Astrocyte (in vitro differentiated cells and primary cell): Measurements from ENCODE around the gene DCDC1. TPM values are rescaled to one million over a fixed set of nuclear protein-coding genes. Genes with fewer than 3 reads are reported as not detected.

ENCODE experiments used
- DNase-seq: peaks from one replicate; pipeline ENCODE4 v3.0.0-alpha.2; 2010; ENCODE audit warnings: low read depth
- FAIRE-seq: peaks from 2 replicates; lab custom pipeline; 2011; peaks lifted over from hg19 to GRCh38; lab: Jason Lieb, UNC
- H2AFZ ChIP-seq: 2 replicates; pipeline ENCODE4 v1.6.0; 2012; ENCODE audit warnings: low read depth, low read length, inconsistent platforms
- H3K27ac ChIP-seq: 2 replicates; pipeline ENCODE4 v1.5.1; 2011; ENCODE audit warnings: low read depth, low read length, inconsistent platforms
- H3K27me3 ChIP-seq: 2 replicates; pipeline ENCODE4 v1.6.0; 2011; ENCODE audit warnings: low read length, inconsistent platforms; ENCODE audit not compliant: insufficient read depth
- H3K36me3 ChIP-seq: 2 replicates; pipeline ENCODE4 v1.5.1; 2011; ENCODE audit warnings: low read length, inconsistent platforms; ENCODE audit not compliant: insufficient read depth
- H3K4me1 ChIP-seq: 2 replicates; pipeline ENCODE4 v1.5.1; 2011; ENCODE audit warnings: low read length, inconsistent platforms; ENCODE audit not compliant: insufficient read depth
- H3K4me2 ChIP-seq: 2 replicates; pipeline ENCODE4 v1.6.0; 2012; ENCODE audit warnings: low read length, inconsistent platforms
- H3K4me3 ChIP-seq: 2 replicates; pipeline ENCODE4 v1.5.1; 2011; ENCODE audit warnings: low read depth, mild to moderate bottlenecking, low read length, inconsistent platforms; ENCODE audit not compliant: insufficient read depth
- H3K79me2 ChIP-seq: 2 replicates; pipeline ENCODE4 v1.6.0; 2012; ENCODE audit warnings: mild to moderate bottlenecking, low read length, inconsistent platforms; ENCODE audit not compliant: insufficient read depth
- H3K9ac ChIP-seq: 2 replicates; pipeline ENCODE4 v1.6.0; 2012; ENCODE audit warnings: mild to moderate bottlenecking, low read length, inconsistent platforms
- H3K9me3 ChIP-seq: 2 replicates; pipeline ENCODE4 v1.5.1; 2012; ENCODE audit warnings: low read depth, mild to moderate bottlenecking, low read length, inconsistent platforms; ENCODE audit not compliant: insufficient read depth
- H4K20me1 ChIP-seq: 2 replicates; pipeline ENCODE4 v1.6.0; 2012; ENCODE audit warnings: low read length, inconsistent platforms; ENCODE audit not compliant: insufficient read depth
- H3K27ac Mint-ChIP-seq: one replicate; pipeline ENCODE4 v1.8.0; 2021; ENCODE audit warnings: mild to moderate bottlenecking, mixed read lengths; ENCODE audit not compliant: unreplicated experiment
- H3K27me3 Mint-ChIP-seq: one replicate; pipeline ENCODE4 v1.8.0; 2021; ENCODE audit warnings: low read depth, mixed read lengths; ENCODE audit not compliant: unreplicated experiment
- H3K36me3 Mint-ChIP-seq: one replicate; pipeline ENCODE4 v1.8.0; 2021; ENCODE audit warnings: low read depth, mixed read lengths; ENCODE audit not compliant: unreplicated experiment
- H3K4me1 Mint-ChIP-seq: one replicate; pipeline ENCODE4 v1.8.0; 2021; ENCODE audit warnings: low read depth, mixed read lengths; ENCODE audit not compliant: unreplicated experiment
- H3K4me3 Mint-ChIP-seq: one replicate; pipeline ENCODE4 v1.8.0; 2021; ENCODE audit warnings: mild to moderate bottlenecking, moderate library complexity, mixed read lengths; ENCODE audit not compliant: unreplicated experiment
- H3K9me3 Mint-ChIP-seq: one replicate; pipeline ENCODE4 v1.8.0; 2021; ENCODE audit warnings: mild to moderate bottlenecking, mixed read lengths; ENCODE audit not compliant: unreplicated experiment
- CTCF ChIP-seq: IDR thresholded peaks from 2 replicates; pipeline ENCODE4 v1.5.1; 2011; ENCODE audit warnings: low read depth, mild to moderate bottlenecking, inconsistent platforms, low read length, moderate library complexity; ENCODE audit not compliant: insufficient read depth
- EZH2 ChIP-seq: IDR thresholded peaks from 2 replicates; pipeline ENCODE4 v1.6.1; 2012; ENCODE audit warnings: mild to moderate bottlenecking, low read length, inconsistent platforms; ENCODE audit not compliant: insufficient read depth
- total RNA-seq: library from RNA; stranded (reverse); gene quantifications from 2 replicates; pipeline ENCODE4 v1.2.1, GENCODE V29; 2021

DCDC1 gene
- total RNA-seq, 1 donor from 2014 or later, result 1.4 TPM

GRCh38 chr11:30967579-30967978, 402.0 kb downstream of the DCDC1 start:
- no peaks in the 10 kb centered on the region for H3K36me3 Mint-ChIP-seq
- H3K4me3 Mint-ChIP-seq, result no peak overlapping the region
- no peaks in the 10 kb centered on the region for H3K27me3 Mint-ChIP-seq
- no peaks in the 10 kb centered on the region for H3K27me3 ChIP-seq
- H3K9me3 Mint-ChIP-seq, result peaks cover 6% of the 10 kb centered on the region
- DNase-seq, result no peak
- no peak for TF ChIP-seq EZH2
- H3K36me3 ChIP-seq, result no peaks in the 10 kb centered on the region
- H4K20me1 ChIP-seq, result no peaks in the 10 kb centered on the region
- H3K27ac ChIP-seq, result no peak overlapping the region
- no peak overlapping the region for H3K9ac ChIP-seq
- no peaks in the 10 kb centered on the region for H3K4me1 ChIP-seq
- no peaks in the 10 kb centered on the region for H3K79me2 ChIP-seq
- no peaks in the 10 kb centered on the region for H3K9me3 ChIP-seq
- no peak overlapping the region for H2AFZ ChIP-seq
- H3K4me2 ChIP-seq, result no peak overlapping the region
- H3K4me3 ChIP-seq, result no peak overlapping the region
- FAIRE-seq, result no peak
- peaks cover 2% of the 10 kb centered on the region for H3K4me1 Mint-ChIP-seq
- H3K27ac Mint-ChIP-seq, result no peak overlapping the region

GRCh38 chr11:30960387-30960992, 409.0 kb downstream of the DCDC1 start:
- no peak overlapping the region for H3K27ac ChIP-seq
- no peak overlapping the region for H2AFZ ChIP-seq
- no peak for TF ChIP-seq EZH2
- TF ChIP-seq CTCF, result peak; percentile 67
- DNase-seq, result peak; percentile 24
- H3K4me3 ChIP-seq, result no peak overlapping the region
- H3K4me2 ChIP-seq, result no peak overlapping the region
- Mint-ChIP-seq H3K9me3 (no peaks in the 10 kb centered on the region), H3K4me1 (peaks cover 2% of the 10 kb centered on the region), H3K4me3 (no peak overlapping the region), H3K27ac (no peak overlapping the region), H3K27me3 (no peaks in the 10 kb centered on the region), H3K36me3 (no peaks in the 10 kb centered on the region)
- H3K27me3 ChIP-seq, result no peaks in the 10 kb centered on the region
- H3K9me3 ChIP-seq, result no peaks in the 10 kb centered on the region
- no peaks in the 10 kb centered on the region for H3K36me3 ChIP-seq
- H3K4me1 ChIP-seq, result no peaks in the 10 kb centered on the region
- no peaks in the 10 kb centered on the region for H4K20me1 ChIP-seq
- H3K79me2 ChIP-seq, result no peaks in the 10 kb centered on the region
- peak; percentile 9 for FAIRE-seq
- no peak overlapping the region for H3K9ac ChIP-seq

- no peak overlapping the region for H3K4me3 Mint-ChIP-seq
- H3K4me1 ChIP-seq, result no peaks in the 10 kb centered on the region
Measured at GRCh38 chr11:30956751-30957150, 412.8 kb downstream of the DCDC1 start.

More at GRCh38 chr11:30956751-30957150, 412.8 kb downstream of the DCDC1 start:
- no peak overlapping the region for H3K4me2 ChIP-seq
- H4K20me1 ChIP-seq, result no peaks in the 10 kb centered on the region
- FAIRE-seq (no peak), DNase-seq (no peak)
- no peaks in the 10 kb centered on the region for H3K36me3 ChIP-seq
- H3K27ac ChIP-seq, result no peak overlapping the region
- H2AFZ ChIP-seq, result no peak overlapping the region
- Mint-ChIP-seq H3K27me3 (no peaks in the 10 kb centered on the region), H3K27ac (no peak overlapping the region), H3K4me1 (peaks cover 2% of the 10 kb centered on the region), H3K9me3 (no peaks in the 10 kb centered on the region), H3K36me3 (no peaks in the 10 kb centered on the region)
- no peaks in the 10 kb centered on the region for H3K9me3 ChIP-seq
- no peak overlapping the region for H3K9ac ChIP-seq
- no peaks in the 10 kb centered on the region for H3K79me2 ChIP-seq
- no peak overlapping the region for H3K4me3 ChIP-seq
- TF ChIP-seq CTCF (no peak), EZH2 (no peak)
- no peaks in the 10 kb centered on the region for H3K27me3 ChIP-seq
